Cardiac muscle cell (in vitro differentiated cells and primary cell): ENCODE measurements around the gene NPEPL1. TPM values are rescaled to one million over a fixed set of nuclear protein-coding genes. Genes with fewer than 3 reads are reported as not detected.
A peak's percentile ranks its signal among the peaks of the same experiment; 100 is the strongest.

Source experiments
- DNase-seq, 2 donors: peaks; one replicate each; pipeline versions ENCODE4 v3.0.0 to v3.0.0-alpha.2; 2010 to 2017; ENCODE audit warnings: low read depth in 1 of 2, low spot score in 1 of 2
- H3K27ac ChIP-seq: fragments of 200-600 bp; sonication (generic); 2 replicates; pipeline ENCODE4 v1.5.1; 2016
- H3K27me3 ChIP-seq: fragments of 200-600 bp; sonication (generic); 2 replicates; pipeline ENCODE4 v1.6.0; 2016; ENCODE audit warnings: control low read depth
- H3K36me3 ChIP-seq: fragments of 200-600 bp; sonication (generic); 2 replicates; pipeline ENCODE4 v1.5.1; 2016; ENCODE audit warnings: control low read depth
- H3K4me1 ChIP-seq: fragments of 200-600 bp; sonication (generic); 2 replicates; pipeline ENCODE4 v1.8.1; 2017; ENCODE audit warnings: low read depth, mild to moderate bottlenecking, mixed run types
- H3K4me3 ChIP-seq: fragments of 200-600 bp; sonication (generic); 2 replicates; pipeline ENCODE4 v1.5.1; 2016; ENCODE audit warnings: mild to moderate bottlenecking
- H3K9me3 ChIP-seq: fragments of 200-600 bp; sonication (generic); 2 replicates; pipeline ENCODE4 v1.5.1; 2017; ENCODE audit warnings: low read depth, mild to moderate bottlenecking, control low read depth
- polyA plus RNA-seq: library from polyadenylated mRNA; unstranded; fragments of >200 nt; fragmentation: Nextera tagmentation; extraction: Ambion mirVana; gene quantifications from 2 replicates; pipeline ENCODE4 v1.2.1, GENCODE V29; 2016
- total RNA-seq: library from RNA; depleted of rRNA; stranded (reverse); fragments of >200 nt; gene quantifications from 2 replicates; pipeline ENCODE4 v1.2.3, GENCODE V29; 2016
- TF ChIP-seq, protein P1 (sequence below): IDR thresholded peaks from 2 replicates; pipeline ENCODE4 v1.5.1; 2012; ENCODE audit warnings: low read depth, mild to moderate bottlenecking, low read length

NPEPL1 gene
- total and polyA plus RNA-seq, 2 experiments from 2014 or later, result 58.4 to 59.0 TPM

DNA sequence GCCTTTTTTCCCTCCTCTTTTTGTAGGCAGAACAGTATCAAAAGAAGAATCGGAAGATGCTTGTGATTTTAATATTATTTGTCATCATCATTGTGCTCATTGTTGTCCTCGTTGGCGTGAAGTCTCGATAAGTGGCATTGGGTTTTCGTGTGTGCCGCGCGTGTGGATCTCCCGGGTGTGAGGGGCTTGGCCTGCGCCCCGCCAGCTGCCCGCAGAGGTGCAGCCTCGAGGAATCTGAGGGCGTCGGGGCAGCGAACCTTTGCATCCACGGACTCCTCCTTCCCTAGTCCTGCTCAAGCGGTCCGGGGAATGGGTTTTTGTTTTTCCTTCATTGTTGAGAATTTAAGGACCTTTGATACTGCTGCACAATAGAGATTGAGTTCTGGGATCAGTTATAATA lies 16.4 kb upstream of the NPEPL1 start:
- TF ChIP-seq, protein P1, sequence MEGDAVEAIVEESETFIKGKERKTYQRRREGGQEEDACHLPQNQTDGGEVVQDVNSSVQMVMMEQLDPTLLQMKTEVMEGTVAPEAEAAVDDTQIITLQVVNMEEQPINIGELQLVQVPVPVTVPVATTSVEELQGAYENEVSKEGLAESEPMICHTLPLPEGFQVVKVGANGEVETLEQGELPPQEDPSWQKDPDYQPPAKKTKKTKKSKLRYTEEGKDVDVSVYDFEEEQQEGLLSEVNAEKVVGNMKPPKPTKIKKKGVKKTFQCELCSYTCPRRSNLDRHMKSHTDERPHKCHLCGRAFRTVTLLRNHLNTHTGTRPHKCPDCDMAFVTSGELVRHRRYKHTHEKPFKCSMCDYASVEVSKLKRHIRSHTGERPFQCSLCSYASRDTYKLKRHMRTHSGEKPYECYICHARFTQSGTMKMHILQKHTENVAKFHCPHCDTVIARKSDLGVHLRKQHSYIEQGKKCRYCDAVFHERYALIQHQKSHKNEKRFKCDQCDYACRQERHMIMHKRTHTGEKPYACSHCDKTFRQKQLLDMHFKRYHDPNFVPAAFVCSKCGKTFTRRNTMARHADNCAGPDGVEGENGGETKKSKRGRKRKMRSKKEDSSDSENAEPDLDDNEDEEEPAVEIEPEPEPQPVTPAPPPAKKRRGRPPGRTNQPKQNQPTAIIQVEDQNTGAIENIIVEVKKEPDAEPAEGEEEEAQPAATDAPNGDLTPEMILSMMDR, result no peak
- Histone ChIP-seq H3K27ac (no peak overlapping the region), H3K27me3 (no peaks in the 10 kb centered on the region), H3K4me1 (no peaks in the 10 kb centered on the region), H3K4me3 (no peak overlapping the region), H3K36me3 (peaks cover 45% of the 10 kb centered on the region), H3K9me3 (no peaks in the 10 kb centered on the region)
- no peak for DNase-seq

DNA sequence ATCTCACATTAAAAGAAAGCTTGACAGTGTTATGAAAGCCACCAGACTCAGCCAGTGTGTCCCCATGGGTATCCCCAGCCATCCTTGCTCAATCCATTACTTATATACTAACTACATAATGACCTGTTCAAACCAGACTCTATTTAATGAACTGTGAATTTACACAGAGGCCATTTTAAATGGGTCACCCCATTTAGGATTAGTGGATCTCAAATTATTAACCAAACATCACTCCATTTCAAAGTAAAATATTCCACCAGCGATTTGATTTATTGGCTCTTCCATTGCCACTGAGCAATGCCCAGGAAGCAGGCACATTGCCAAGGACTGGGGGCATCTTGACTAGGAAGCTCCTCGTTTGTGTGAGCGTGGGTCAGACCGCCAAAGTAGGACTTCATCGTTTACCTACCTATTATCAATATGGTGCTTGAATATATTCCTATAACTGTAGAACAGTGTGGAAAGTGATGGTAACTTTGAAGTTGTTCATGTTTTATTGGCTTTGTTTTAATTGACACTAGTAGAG lies 15.5 kb upstream of the NPEPL1 start:
- H3K36me3 ChIP-seq, result peaks cover 44% of the 10 kb centered on the region

DNA sequence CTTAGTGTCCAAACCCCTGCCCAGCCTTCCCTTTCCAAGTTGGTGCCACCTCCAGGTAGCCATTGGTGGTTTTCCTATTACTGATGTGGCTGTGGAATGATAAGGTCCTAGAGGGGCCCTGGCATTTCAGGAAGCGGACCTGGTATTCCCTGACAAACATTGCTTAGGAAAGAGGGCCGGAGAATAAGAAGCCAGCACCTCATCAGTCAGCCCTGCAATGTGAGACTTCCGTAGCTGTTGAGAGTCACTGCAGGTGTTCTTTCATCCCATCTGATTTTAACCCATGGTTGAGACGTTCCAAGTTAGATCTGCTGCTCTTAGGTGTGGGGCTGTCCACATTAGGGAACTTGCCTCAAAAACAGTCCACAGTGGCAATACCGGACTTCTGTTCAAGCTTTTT lies 14.8 kb upstream of the NPEPL1 start:
- Histone ChIP-seq H3K36me3 (peaks cover 38% of the 10 kb centered on the region), H3K27me3 (no peaks in the 10 kb centered on the region), H3K9me3 (no peaks in the 10 kb centered on the region), H3K4me1 (no peaks in the 10 kb centered on the region), H3K27ac (no peak overlapping the region), H3K4me3 (no peak overlapping the region)
- TF ChIP-seq, protein P1, result no peak
- no peak for DNase-seq

More for the DNA sequence above, 15.5 kb upstream of the NPEPL1 start:
- Histone ChIP-seq H3K27ac (no peak overlapping the region), H3K9me3 (no peaks in the 10 kb centered on the region), H3K4me1 (no peaks in the 10 kb centered on the region), H3K27me3 (no peaks in the 10 kb centered on the region), H3K4me3 (no peak overlapping the region)
- TF ChIP-seq, protein P1, result no peak
- no peak for DNase-seq

DNA sequence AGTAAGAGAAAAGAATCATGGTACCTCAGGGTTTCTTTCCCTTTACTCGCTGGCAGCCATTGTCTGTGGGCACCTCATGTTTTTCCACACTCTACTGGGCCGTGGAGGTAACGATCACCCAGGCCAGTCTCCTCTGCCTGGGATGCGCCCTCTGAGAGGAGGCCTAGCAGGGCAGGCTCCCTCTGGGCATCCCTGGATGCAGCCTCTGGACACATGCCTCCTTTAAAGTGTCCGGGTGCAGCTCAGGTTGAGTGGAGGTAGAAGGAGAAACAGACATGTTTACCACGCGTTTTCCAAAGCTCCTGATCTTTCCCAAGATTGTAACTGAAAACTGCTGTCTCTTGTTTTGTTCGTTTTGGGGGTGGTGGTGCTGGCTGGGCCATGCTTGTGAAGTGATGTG lies 13.8 kb upstream of the NPEPL1 start:
- Histone ChIP-seq H3K27me3 (no peaks in the 10 kb centered on the region), H3K36me3 (peaks cover 28% of the 10 kb centered on the region), H3K4me1 (no peaks in the 10 kb centered on the region), H3K4me3 (no peak overlapping the region), H3K9me3 (no peaks in the 10 kb centered on the region), H3K27ac (no peak overlapping the region)
- no peak for DNase-seq
- TF ChIP-seq, protein P1, result no peak

DNA sequence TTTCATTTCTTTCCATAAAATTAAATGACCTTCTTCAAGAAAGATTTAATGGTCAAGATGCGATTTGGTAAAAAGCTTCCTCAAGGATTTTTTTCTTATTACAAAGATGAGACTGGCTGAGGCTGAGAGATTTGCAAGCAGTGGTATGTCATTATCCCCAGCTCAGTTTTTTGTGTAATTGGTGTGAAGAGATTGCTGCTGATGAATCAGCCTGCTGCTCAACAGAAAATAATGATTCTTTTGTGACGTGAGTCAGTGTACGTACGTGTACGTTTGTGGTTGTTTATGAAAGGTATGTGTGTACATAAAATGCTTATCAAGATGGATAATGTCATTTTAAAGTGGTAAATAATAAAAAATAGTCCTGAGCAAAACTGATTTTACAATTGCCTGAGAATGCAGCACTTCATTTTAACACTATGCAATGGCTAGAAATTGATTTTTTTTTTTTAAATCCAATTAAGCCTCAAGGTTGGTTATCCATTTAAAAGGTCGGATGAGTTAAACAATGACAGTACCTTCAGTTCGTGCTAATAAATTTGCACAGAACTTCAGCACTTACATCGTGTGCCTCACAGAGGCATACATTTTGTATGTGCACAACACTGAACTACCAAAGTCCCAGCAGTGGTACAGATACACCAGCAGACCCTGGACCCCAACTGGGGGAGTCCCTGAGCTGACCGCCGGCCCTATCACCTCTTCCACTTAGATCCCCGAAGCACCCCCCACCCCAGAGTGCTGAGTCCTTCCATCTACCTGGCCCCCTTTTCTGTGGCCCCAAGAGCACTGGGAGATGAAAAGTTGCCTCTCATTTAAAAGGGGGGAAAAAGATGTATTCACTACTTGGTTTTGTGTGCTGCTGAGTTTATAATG lies 9.7 kb upstream of the NPEPL1 start:
- Histone ChIP-seq H3K36me3 (peaks cover 2% of the 10 kb centered on the region), H3K4me3 (no peak overlapping the region), H3K27ac (no peak overlapping the region), H3K9me3 (no peaks in the 10 kb centered on the region), H3K4me1 (no peaks in the 10 kb centered on the region), H3K27me3 (no peaks in the 10 kb centered on the region)
- TF ChIP-seq, protein P1, result no peak
- peak in 1 of 2 donors; percentile 55 for DNase-seq
